Kidney epithelial cell (primary cell): Measurements from ENCODE around the gene C1orf115. TPM values are rescaled to one million over a fixed set of nuclear protein-coding genes. Genes with fewer than 3 reads are reported as not detected.

Experiments
- DNase-seq: peaks from one replicate; pipeline ENCODE4 v3.0.0-alpha.2; 2010; ENCODE audit warnings: low read depth
- H3K27me3 ChIP-seq: 2 replicates; pipeline ENCODE4 v1.6.0; 2011; ENCODE audit warnings: low read length; ENCODE audit not compliant: control insufficient read depth, insufficient read depth
- H3K36me3 ChIP-seq: 2 replicates; pipeline ENCODE4 v1.5.1; 2011; ENCODE audit warnings: low read length; ENCODE audit not compliant: control insufficient read depth, insufficient read depth
- H3K4me3 ChIP-seq: 2 replicates; pipeline ENCODE4 v1.5.1; 2011; ENCODE audit warnings: low read depth, mild to moderate bottlenecking, control low read depth, low read length
- total RNA-seq: library from RNA; depleted of rRNA; stranded (reverse); fragments of >200 nt; gene quantifications from 2 replicates; pipeline ENCODE4 v1.2.3, GENCODE V29; 2015
- TF ChIP-seq, protein P1 (sequence below): IDR thresholded peaks from 2 replicates; pipeline ENCODE4 v1.5.1; 2011; ENCODE audit warnings: mild to moderate bottlenecking, moderate library complexity, low read length, control low read depth, inconsistent platforms; ENCODE audit not compliant: insufficient read depth, poor library complexity, severe bottlenecking

The C1orf115 gene
- total RNA-seq, 1 donor from 2014 or later = 8.9 TPM

DNA sequence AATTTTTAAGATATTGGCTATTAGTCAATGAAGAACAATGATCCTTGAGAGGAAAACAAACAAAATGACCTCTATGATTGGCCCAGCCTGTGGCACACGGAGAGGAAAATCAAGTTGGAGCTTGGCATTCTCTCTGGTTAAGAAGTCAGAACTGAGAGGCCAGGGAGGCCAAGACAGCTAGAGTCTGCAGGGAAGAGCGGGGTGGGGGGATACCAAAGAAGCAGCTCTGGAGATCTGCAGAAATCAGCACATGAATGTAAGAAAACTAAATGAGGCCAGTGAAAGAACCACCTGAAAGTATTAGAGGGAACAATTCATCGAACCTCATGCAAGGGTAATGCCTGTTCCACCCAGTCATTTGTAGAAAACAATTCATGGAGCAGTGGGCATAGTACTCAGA is 23.8 kb upstream of the C1orf115 start:
- no peak for DNase-seq
- H3K27me3 ChIP-seq = no peaks in the 10 kb centered on the region
- TF ChIP-seq, protein P1, sequence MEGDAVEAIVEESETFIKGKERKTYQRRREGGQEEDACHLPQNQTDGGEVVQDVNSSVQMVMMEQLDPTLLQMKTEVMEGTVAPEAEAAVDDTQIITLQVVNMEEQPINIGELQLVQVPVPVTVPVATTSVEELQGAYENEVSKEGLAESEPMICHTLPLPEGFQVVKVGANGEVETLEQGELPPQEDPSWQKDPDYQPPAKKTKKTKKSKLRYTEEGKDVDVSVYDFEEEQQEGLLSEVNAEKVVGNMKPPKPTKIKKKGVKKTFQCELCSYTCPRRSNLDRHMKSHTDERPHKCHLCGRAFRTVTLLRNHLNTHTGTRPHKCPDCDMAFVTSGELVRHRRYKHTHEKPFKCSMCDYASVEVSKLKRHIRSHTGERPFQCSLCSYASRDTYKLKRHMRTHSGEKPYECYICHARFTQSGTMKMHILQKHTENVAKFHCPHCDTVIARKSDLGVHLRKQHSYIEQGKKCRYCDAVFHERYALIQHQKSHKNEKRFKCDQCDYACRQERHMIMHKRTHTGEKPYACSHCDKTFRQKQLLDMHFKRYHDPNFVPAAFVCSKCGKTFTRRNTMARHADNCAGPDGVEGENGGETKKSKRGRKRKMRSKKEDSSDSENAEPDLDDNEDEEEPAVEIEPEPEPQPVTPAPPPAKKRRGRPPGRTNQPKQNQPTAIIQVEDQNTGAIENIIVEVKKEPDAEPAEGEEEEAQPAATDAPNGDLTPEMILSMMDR = no peak
- H3K4me3 ChIP-seq = no peak overlapping the region
- H3K36me3 ChIP-seq = no peaks in the 10 kb centered on the region

DNA sequence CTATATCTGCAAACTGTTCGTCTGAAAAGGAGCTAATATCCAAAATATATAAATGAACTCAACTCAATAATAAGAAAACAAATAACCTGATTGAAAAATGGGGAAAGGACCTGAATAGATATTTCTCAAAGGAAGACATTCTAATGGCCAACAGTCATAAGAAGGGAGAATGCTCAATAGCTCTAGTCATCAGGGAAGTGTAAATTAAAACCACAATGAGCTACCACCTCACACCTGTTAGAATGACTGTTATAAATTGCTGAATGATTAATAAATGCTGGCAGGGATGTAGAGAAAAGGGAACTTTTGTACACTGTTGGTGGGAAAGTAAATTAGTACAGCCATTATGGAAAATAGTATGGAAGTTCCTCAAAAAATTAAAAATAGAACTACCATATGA is 21.2 kb upstream of the C1orf115 start:
- no peak for DNase-seq
- TF ChIP-seq, protein P1 = no peak

DNA sequence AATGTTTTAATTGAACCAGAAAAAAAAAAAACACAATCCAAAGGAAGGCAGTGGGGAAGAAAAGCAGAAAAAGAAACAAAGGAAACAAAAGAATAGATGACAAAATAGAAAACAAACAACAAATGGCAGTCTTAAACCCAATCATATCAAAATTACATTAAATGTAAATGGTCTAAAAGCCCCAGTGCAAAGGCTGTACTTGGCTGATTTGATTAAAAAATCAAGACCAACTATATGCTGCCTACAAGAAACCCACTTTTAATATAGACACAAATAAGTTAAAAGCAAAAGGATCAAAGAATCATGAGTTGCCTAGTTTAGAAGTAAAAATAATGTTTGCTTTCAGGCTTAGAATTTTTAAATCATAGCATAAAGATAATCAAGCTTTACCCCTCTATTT is 19.8 kb upstream of the C1orf115 start:
- H3K27me3 ChIP-seq = no peaks in the 10 kb centered on the region
- TF ChIP-seq, protein P1 = no peak
- no peak for DNase-seq
- H3K4me3 ChIP-seq = no peak overlapping the region
- H3K36me3 ChIP-seq = no peaks in the 10 kb centered on the region

More for the DNA sequence above, 21.2 kb upstream of the C1orf115 start:
- Histone ChIP-seq H3K4me3 (no peak overlapping the region), H3K36me3 (no peaks in the 10 kb centered on the region), H3K27me3 (no peaks in the 10 kb centered on the region)

DNA sequence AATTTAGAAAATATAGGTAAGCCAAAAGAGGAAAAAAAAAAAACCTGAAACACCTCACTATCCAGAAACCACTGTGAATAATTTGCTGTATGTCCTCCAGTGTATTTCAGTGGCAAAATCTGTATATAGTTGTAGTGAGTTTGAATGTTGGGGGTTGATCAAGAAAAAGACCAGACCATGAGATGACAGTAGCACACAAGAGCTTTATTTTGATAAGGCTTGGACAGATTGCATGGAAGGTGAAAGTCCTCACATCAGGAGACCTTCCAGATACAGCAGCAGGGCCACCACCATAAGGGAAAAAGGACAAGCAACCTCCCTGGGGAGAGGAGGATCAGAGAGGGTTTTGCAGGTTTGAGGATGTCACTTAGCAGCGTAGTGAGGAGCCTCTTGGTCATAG is 16.2 kb upstream of the C1orf115 start:
- TF ChIP-seq, protein P1 = no peak
- DNase-seq = no peak

DNA sequence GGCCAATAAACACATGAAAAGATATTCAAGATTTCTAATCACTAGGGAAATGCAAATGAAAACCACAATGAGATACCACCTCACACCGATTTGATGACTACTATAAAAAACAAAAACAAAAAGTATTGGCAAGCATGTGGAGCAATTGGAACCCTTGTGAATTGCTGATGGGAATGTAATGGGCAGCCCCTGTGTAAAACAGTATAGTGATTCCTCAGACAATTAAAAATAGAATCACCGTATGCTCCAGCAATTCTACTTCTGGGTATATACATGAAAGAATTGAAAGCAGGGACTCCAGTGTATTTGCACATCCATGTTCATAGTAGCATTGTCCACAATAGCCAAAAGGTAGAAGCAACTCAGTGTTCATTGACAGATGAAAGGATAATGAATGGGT is 12.9 kb upstream of the C1orf115 start:
- no peak overlapping the region for H3K4me3 ChIP-seq
- TF ChIP-seq, protein P1 = no peak
- no peak for DNase-seq
- H3K36me3 ChIP-seq = no peaks in the 10 kb centered on the region
- H3K27me3 ChIP-seq = no peaks in the 10 kb centered on the region

More for the DNA sequence above, 16.2 kb upstream of the C1orf115 start:
- no peak overlapping the region for H3K4me3 ChIP-seq
- H3K36me3 ChIP-seq = no peaks in the 10 kb centered on the region
- H3K27me3 ChIP-seq = no peaks in the 10 kb centered on the region

DNA sequence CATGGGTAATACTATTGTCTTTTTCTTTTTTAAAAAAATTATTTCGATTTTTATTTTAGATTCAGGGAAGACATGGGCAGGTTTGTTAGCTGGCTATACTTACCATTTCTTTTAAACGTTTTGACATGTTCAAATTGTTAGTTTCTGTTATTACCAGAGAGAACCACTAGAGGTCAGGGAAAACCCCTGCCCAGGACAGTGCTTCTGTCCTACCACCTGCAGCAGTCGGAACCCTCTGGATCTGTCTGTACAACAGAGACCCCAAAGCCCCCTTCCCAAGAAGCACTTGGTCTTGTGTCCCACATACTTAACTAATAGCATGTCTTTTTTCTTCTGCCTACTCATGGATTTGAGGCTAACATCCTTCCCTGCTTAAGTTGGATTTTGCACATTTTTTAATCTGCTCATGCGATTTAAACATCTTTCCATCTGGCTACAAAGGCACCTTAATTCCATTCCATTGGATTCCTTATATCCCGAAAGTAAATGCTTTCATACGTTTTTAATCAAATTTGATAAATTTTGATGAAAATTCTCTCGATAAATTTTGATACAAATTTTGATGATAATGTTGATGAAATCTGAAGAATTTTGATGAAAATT is 10.0 kb upstream of the C1orf115 start:
- TF ChIP-seq, protein P1 = peak; percentile 77
- H3K36me3 ChIP-seq = no peaks in the 10 kb centered on the region
- no peak overlapping the region for H3K4me3 ChIP-seq
- DNase-seq = peak; percentile 14
- H3K27me3 ChIP-seq = no peaks in the 10 kb centered on the region
